Measurements from ENCODE around the gene TINCR.

DNA sequence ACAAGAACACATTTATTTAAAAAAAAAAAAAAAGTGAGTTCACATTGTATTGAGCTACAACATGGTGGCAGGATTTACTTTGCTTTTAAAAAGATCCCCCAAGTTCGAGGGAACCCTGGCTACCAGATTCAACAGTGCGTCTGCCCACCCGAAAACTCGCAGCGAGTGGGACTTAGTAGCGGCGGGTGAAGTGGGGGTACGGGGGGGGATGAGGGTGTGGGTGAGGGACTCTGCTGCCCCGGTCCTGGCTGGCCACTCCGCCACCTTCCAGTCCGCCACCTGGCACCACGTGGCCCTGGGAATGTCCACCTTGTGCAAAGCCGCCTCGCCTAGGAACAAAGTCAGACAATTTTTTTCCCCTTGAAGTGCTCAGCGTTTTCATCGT, 19.3 kb upstream of the TINCR start:
- no peak for TF ChIP-seq CTCF (IDR thresholded peaks at IDR 0.05; ENCODE audit: low read depth, low read length, poor library complexity, severe bottlenecking)
- no peak for TF ChIP-seq EZH2phosphoT487 (IDR thresholded peaks at IDR 0.05; ENCODE audit: borderline replicate concordance, low read length)

Measured in DOHH2 (cell line).